PC-3 (cell line): ENCODE data around the gene DLG2. TPM values are rescaled to one million over a fixed set of nuclear protein-coding genes. Genes with fewer than 3 reads are reported as not detected.

Source experiments
- ATAC-seq: fragments of 200-7000 bp; cut with Tn5 transposase; 2 replicates; pipeline ENCODE4 v1.9.1; 2020; ENCODE audit warnings: mild to moderate bottlenecking, moderate library complexity
- BruUV-seq: library from RNA; stranded (reverse); fragments of 400-500 nt; replicated peaks from 2 replicates; lab custom pipeline; 2021; lab: Mats Ljungman, UMichigan
- CTCF ChIA-PET: fragments of 300-600 bp; sonication (Branson Sonifier 250); formaldehyde crosslinking; loops from one replicate; lab custom pipeline; 2022; ENCODE audit warnings: antibody characterized with exemption; lab: Charles Lee
- POLR2A ChIA-PET: fragments of 300-600 bp; sonication (Branson Sonifier 250); formaldehyde crosslinking; loops from one replicate; lab custom pipeline; 2022; ENCODE audit warnings: antibody characterized with exemption; ENCODE audit not compliant: unreplicated experiment; lab: Charles Lee
- DNase-seq: peaks from one replicate; pipeline ENCODE4 v3.0.0-alpha.2; 2015
- H2AFZ ChIP-seq: fragments of 300-600 bp; sonication (generic); 2 replicates; pipeline ENCODE4 v1.6.0; 2016; ENCODE audit warnings: antibody characterized with exemption, low read length
- H3F3A ChIP-seq: fragments of 300-600 bp; sonication (generic); one replicate; pipeline ENCODE4 v1.6.0; 2017; ENCODE audit warnings: antibody characterized with exemption, low read length, control low read depth, mild to moderate bottlenecking; ENCODE audit not compliant: unreplicated experiment
- H3K27ac ChIP-seq: fragments of 300-600 bp; sonication (generic); 2 replicates; pipeline ENCODE4 v1.5.1; 2016; ENCODE audit warnings: mild to moderate bottlenecking, low read length
- H3K27me3 ChIP-seq: fragments of 300-600 bp; sonication (generic); 2 replicates; pipeline ENCODE4 v1.6.1; 2016; ENCODE audit warnings: low read length, mixed read lengths
- H3K36me3 ChIP-seq: fragments of 300-600 bp; sonication (generic); 2 replicates; pipeline ENCODE4 v1.6.1; 2016; ENCODE audit warnings: low read depth, mixed run types, low read length, mixed read lengths
- H3K4me1 ChIP-seq: fragments of 300-600 bp; sonication (generic); 2 replicates; pipeline ENCODE4 v1.5.1; 2016; ENCODE audit warnings: low read length; ENCODE audit not compliant: insufficient read depth
- H3K4me2 ChIP-seq: fragments of 300-600 bp; sonication (generic); 2 replicates; pipeline ENCODE4 v1.6.0; 2016; ENCODE audit warnings: low read length
- H3K4me3 ChIP-seq: fragments of 300-600 bp; sonication (generic); 2 replicates; pipeline ENCODE4 v1.5.1; 2016; ENCODE audit warnings: mild to moderate bottlenecking, low read length, mixed read lengths
- H3K79me2 ChIP-seq: fragments of 300-600 bp; sonication (generic); 2 replicates; pipeline ENCODE4 v1.6.1; 2017; ENCODE audit warnings: low read length, mixed read lengths
- H3K9ac ChIP-seq: fragments of 300-600 bp; sonication (generic); 2 replicates; pipeline ENCODE4 v1.6.0; 2016; ENCODE audit warnings: mild to moderate bottlenecking, low read length
- H3K9me2 ChIP-seq: fragments of 300-600 bp; sonication (generic); replicated peaks from 2 replicates; pipeline ENCODE4 v1.6.1; 2016; ENCODE audit warnings: mixed run types, low read length, mixed read lengths
- H3K9me3 ChIP-seq: fragments of 300-600 bp; sonication (generic); 2 replicates; pipeline ENCODE4 v1.6.1; 2016; ENCODE audit warnings: low read length, mixed read lengths
- H4K20me1 ChIP-seq: fragments of 300-600 bp; sonication (generic); 2 replicates; pipeline ENCODE4 v1.6.1; 2016; ENCODE audit warnings: low read length, mixed read lengths
- CTCF ChIP-seq: fragments of 300-600 bp; sonication (generic); conservative IDR thresholded peaks from 2 replicates; pipeline ENCODE4 v1.5.1; 2017; ENCODE audit warnings: antibody characterized with exemption, low read depth, mild to moderate bottlenecking, low read length
- EZH2 ChIP-seq: fragments of 300-600 bp; sonication (generic); IDR thresholded peaks from one replicate; pipeline ENCODE4 v1.6.1; 2017; ENCODE audit warnings: antibody characterized with exemption, mild to moderate bottlenecking, low read length; ENCODE audit not compliant: unreplicated experiment
- EZH2phosphoT487 ChIP-seq: fragments of 300-600 bp; sonication (generic); IDR thresholded peaks from 2 replicates; pipeline ENCODE4 v1.6.1; 2018; ENCODE audit warnings: mild to moderate bottlenecking, antibody characterized with exemption, low read length, borderline replicate concordance
- intact Hi-C: fragments of 100-400 bp; cut with micrococcal nuclease; formaldehyde crosslinking; loops from 2 replicates; pipeline ENCODE4 v1.9.0; 2023
- total RNA-seq: library from RNA; depleted of rRNA; stranded (reverse); fragments of >200 nt; gene quantifications from 2 replicates; pipeline ENCODE4 v1.2.3, GENCODE V29; 2014

DLG2 gene
- total RNA-seq, 1 experiment from 2014 or later: 0.58 TPM

- H3K4me3 ChIP-seq: no peak overlapping the region
- no peak overlapping the region for H3K9ac ChIP-seq
- no peak overlapping the region for H2AFZ ChIP-seq
- no peaks in the 10 kb centered on the region for H3K36me3 ChIP-seq
- POLR2A ChIA-PET: no interaction called here
- H3K79me2 ChIP-seq: no peaks in the 10 kb centered on the region
- H3K27ac ChIP-seq: no peak overlapping the region
- H3K27me3 ChIP-seq: no peaks in the 10 kb centered on the region
- H4K20me1 ChIP-seq: no peaks in the 10 kb centered on the region
- no peaks in the 10 kb centered on the region for H3F3A ChIP-seq
- H3K9me2 ChIP-seq: no peaks in the 10 kb centered on the region
- CTCF ChIA-PET: no interaction called here
- ATAC-seq (no peak), DNase-seq (no peak)
- peaks cover 14% of the 10 kb centered on the region; the same call in 1 of the 2 replicates for H3K4me1 ChIP-seq
- TF ChIP-seq EZH2: no peak
- no peak for TF ChIP-seq EZH2phosphoT487
- no peak for TF ChIP-seq CTCF
- no TSS peak for BruUV-seq
- H3K4me2 ChIP-seq: 0 out of 2 replicates have a peak overlapping the region, but pooled peaks have one; percentile 5
- no peaks in the 10 kb centered on the region for H3K9me3 ChIP-seq
- intact Hi-C loops: no loop called here
These were observed 316.7 kb downstream of the DLG2 start for GRCh38 chr11:85310479-85310878.

- ATAC-seq: peak; percentile 27; the same call in 1 of the 2 replicates
- no peak overlapping the region for H2AFZ ChIP-seq
- no peak for TF ChIP-seq CTCF
- TF ChIP-seq EZH2phosphoT487: no peak
- TF ChIP-seq EZH2: no peak
- H3K4me3 ChIP-seq: no peak overlapping the region
- H3K36me3 ChIP-seq: no peaks in the 10 kb centered on the region
- peaks cover 14% of the 10 kb centered on the region; the same call in 1 of the 2 replicates for H3K4me1 ChIP-seq
- no peaks in the 10 kb centered on the region for H3K9me2 ChIP-seq
- no peak overlapping the region for H3K9ac ChIP-seq
- no peaks in the 10 kb centered on the region for H4K20me1 ChIP-seq
- H3K4me2 ChIP-seq: no peak overlapping the region
- no TSS peak for BruUV-seq
- POLR2A ChIA-PET: no interaction called here
- no peaks in the 10 kb centered on the region for H3K79me2 ChIP-seq
- peak; percentile 59 for DNase-seq
- intact Hi-C loops: no loop called here
- H3K27ac ChIP-seq: no peak overlapping the region
- H3K27me3 ChIP-seq: no peaks in the 10 kb centered on the region
- CTCF ChIA-PET: no interaction called here
- no peaks in the 10 kb centered on the region for H3F3A ChIP-seq
- H3K9me3 ChIP-seq: no peaks in the 10 kb centered on the region
These were observed 319.8 kb downstream of the DLG2 start for GRCh38 chr11:85307366-85307765.

- Histone ChIP-seq H3K27ac (no peak overlapping the region), H3K36me3 (no peaks in the 10 kb centered on the region), H3K79me2 (no peaks in the 10 kb centered on the region), H2AFZ (no peak overlapping the region), H3F3A (no peaks in the 10 kb centered on the region), H3K4me3 (no peak overlapping the region), H3K9ac (no peak overlapping the region), H3K4me2 (no peak overlapping the region), H3K4me1 (peaks cover 7% of the 10 kb centered on the region; the same call in 1 of the 2 replicates), H3K9me3 (no peaks in the 10 kb centered on the region), H3K27me3 (no peaks in the 10 kb centered on the region), H3K9me2 (no peaks in the 10 kb centered on the region), H4K20me1 (no peaks in the 10 kb centered on the region)
- TF ChIP-seq EZH2phosphoT487: no peak
- TF ChIP-seq EZH2: no peak
- no TSS peak for BruUV-seq
- ATAC-seq (no peak), DNase-seq (no peak)
- intact Hi-C loops: no loop called here
- ChIA-PET POLR2A (no interaction called here), CTCF (no interaction called here)
These were observed 325.1 kb downstream of the DLG2 start for GRCh38 chr11:85301895-85302678.
